Activated CD4-positive, CD25-positive, alpha-beta regulatory T cell (primary cell): ENCODE measurements around the gene BAIAP2L1.
"Not testable (repeated sequence)": the region's sequence is repeated elsewhere in the genome, so short reads cannot be mapped to it uniquely, and the experiment has no call there.

Source experiments
- DNase-seq, 4 experiments: peaks; one replicate each; lab custom pipeline; 2025; lab: John Stamatoyannopoulos, UW

BAIAP2L1 gene

DNA sequence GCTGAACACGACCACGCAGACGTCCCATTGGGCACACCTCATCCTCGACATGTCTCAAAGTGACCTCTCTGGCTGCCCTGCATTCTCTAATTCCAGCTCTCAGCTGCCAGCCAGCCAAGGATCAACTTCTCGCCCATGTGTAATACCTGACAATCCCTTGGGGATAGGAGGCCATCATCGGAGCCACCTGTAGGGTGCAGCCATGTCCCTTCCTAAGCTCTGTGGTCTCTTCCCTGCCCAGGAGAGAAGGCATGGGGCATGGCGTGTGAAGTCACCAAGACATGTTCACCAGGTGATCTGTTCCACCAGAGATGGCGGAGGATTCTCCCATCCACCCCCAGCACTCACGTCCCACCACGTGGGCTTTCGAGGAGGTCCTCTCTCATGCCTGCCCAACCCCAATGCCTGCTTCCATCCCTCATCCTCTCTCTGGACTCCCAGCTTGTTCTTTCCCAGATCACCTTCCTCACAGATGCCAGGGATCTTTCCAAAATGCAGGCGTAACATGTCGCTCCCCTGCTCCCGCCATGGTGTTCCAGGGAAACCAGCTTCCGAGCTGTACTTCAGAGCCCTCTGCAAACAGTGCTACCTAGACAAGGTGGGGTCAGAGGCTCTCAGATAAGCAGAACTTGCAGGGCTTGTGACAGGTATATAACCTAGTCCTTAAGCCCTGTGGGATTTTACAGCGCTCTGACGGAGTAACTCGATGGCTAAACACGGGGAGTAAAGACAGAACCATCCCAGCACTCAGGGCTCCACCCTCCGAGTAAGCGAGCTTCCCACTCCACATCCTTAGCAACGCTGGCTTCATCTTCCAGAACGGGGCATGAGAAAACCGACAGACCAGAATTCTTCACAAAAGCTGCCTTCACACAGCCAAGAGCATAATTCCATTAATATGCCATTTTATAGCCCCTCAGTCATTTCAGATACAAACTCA lies 78.3 kb downstream of the BAIAP2L1 start:
- no peak for DNase-seq

- no peak for DNase-seq
Observed at GRCh38 chr7:98321301-98321700, 79.6 kb downstream of the BAIAP2L1 start.

DNA sequence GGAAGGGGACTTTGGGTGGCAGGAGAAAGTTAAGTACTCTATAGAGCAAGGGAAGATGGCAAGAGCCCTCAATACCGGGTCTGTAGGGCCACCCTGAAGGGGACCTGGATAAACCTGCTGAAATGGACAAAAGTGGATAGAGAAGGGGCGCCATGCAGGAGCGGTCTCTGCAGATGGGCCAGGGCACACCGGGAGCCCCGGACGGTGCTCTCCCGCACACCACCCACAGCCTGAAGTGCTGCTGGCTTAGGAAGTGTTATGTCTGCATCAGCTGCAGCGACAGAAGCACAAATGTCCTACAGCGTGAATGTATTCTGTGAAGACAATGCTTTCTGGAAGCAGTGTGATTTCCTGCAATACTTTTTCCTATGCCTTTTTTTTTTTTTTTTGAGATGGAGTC lies 81.7 kb downstream of the BAIAP2L1 start:
- DNase-seq = no peak

GRCh38 chr7:98317366-98318040 lies 83.4 kb downstream of the BAIAP2L1 start:
- no peak for DNase-seq

DNA sequence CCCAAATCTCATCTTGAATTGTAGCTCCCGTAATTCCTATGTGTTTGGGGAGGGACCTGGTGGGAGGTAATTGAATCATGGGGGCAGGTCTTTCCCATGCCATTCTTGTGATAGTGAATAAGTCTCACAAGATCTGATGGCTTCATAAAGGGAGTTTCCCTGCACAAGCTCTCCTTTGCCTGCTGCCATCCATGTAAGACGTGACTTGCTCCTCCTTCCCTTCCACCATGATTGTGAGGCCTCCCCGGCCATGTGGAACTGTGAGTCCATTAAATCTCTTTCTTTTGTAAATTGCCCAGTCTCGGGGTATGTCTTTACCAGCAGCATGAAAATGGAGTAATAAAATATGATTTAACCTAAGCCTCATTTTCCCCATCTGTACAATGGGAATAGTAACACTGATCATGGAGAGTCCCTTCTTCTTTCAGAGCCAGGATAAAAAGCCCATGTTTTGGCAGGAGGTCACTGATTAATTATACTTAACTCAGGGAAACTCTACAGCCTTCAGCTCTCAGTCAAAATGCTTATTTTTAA lies 84.8 kb downstream of the BAIAP2L1 start:
- not testable (repeated sequence) for DNase-seq

DNA sequence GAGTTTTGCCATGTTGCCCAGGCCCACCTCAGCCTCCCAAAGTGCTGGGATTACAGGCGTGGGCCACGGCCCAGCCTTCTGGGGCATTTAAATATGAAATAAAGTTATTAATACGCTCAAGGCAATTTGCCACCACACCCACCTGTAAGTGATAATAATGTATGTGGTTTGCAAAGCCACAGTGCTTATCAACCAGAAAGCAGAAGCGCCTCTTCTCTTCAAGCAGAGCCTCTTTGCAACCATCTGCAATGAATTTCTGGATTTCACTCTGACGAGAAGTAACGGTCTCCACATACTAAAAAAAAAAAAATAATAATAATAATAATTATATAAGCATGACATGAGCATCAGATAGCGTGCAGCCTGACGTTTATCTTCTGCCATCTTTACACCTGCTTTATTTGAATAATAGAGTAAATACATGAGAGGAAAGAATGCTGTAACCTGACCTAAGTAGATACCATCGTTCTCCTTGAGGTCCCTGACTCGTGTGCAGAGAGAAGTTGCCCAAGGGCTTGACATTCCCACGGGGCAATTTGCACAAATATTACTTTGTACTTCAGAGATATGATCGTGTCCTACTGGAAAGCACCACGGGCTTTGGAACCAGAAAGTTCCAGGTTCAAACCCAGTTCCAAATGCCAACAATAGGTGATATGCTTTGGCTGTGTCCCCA lies 85.4 kb downstream of the BAIAP2L1 start:
- no peak for DNase-seq

DNA sequence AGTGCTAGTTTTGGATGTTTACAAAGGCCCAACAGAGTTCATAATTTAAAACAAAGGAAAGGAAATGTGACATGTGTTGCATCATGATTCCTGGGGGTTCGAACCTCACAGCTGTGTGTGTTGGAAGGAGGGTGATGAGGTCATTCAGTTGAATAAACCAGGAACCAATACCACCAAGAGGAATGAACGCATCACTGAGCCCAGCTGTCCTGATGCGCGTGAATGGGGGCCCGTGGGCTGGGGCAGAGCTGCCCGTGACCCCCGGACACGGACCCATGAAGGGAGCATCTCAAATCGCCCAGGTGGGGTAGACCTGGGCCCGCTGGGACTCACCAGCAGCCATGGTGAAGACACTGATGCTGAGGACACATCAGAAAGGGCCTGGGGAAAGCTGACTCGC lies 86.4 kb downstream of the BAIAP2L1 start:
- DNase-seq = no peak

- DNase-seq = no peak
Observed at GRCh38 chr7:98312201-98312600, 88.7 kb downstream of the BAIAP2L1 start.

GRCh38 chr7:98309566-98309965 lies 91.3 kb downstream of the BAIAP2L1 start:
- DNase-seq = no peak

GRCh38 chr7:98307971-98308466 lies 92.9 kb downstream of the BAIAP2L1 start:
- DNase-seq = no peak

DNA sequence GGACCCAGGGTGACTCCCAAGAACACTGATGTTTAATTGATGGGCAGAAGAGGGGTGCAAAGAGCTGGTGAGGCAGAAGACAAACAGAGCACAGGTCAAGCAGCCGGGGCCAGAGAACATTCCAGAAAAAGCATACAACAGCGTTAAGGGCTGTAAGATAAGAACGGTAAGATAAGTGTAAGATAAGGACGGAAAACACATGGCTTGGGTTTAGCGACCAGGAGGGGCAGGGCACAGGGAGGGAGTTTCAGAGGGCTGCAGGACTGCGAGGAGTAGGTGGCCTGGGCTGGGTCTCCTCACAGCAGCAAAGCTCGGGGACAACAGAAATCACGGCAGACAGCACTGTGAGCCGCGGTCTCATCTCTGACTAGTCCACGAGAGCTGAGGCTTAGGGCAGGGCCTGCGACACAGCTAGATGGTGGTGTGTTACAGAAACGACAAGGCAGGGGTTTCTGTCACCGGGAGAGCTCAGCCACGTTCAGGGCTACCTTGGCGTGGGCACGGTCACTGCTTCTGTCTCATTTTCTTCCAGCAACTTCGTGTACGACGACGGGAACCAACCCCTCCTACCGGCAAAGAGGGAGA lies 94.8 kb downstream of the BAIAP2L1 start:
- DNase-seq = no peak

GRCh38 chr7:98303906-98304305 lies 97.0 kb downstream of the BAIAP2L1 start:
- no peak for DNase-seq

DNA sequence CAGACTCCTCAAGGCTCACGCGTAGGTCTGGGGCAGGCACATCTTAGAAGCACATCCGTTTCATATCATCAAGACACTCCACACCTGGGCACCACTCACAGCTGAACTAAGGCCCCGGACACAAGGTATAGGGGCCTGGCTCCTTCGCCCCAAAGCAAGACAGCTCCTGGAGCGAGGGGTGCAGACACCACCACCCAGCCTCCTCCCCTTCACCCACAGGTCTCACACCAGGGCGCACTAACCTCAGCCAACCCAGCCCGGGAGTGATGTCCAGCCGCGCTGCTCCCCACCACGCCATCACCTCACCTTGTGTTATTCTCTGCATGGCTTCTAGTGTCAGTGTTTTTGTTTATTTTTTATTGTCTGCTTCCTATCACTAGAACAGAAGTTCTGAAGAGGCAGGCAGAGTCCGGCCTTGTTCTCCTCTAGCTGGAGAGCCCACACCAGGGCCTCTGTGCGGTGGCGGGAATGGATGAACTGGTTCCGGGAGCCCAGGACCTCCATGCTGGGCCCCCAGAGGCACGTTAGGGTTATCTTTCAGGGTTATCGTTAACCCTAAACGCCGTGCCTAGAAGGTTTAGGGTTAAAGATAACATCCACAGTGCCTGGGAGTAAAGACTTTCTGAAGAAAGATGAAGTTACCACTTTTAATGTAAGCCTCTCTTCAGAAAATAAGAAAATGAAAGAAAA lies 97.6 kb downstream of the BAIAP2L1 start:
- no peak for DNase-seq

- DNase-seq = no peak
Observed at GRCh38 chr7:98301693-98302470, 99.0 kb downstream of the BAIAP2L1 start.

DNA sequence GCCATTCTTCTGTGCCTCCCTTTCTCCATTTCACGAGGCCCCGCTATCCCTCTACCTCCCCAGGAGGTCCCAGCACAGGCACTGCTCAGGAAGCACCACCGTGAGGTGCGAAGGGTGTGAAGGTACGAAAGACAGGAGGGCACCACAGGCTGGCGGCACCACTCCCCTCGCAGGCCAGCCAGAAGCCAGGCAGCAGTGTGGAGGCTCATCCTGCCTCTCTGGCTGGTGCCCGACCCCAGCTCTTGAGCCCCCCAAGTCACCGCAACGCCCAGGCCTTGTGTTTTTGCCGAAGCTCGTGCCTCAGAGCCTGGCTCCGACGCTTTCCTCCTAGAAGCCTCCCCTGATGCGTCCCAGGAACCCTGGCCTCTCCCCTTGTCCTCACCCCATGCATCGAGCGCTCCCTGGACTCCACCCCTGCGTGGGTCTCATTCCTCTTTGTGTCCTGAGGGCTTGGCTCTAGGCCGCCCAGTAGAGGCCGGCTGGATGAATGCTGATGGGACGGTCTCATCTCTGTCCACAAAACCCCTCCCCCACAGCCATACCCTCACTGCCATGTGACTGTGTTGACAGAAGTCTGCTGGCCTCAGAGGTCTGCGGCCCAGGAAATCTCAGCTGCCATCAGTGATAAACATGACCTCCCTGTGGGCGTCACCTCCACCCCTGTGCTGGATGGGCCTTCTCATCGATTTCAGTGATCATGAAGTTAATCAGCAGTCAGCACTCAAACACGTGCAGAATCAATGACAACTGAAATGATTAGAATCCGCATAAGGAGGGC lies 100.1 kb downstream of the BAIAP2L1 start:
- no peak for DNase-seq

DNA sequence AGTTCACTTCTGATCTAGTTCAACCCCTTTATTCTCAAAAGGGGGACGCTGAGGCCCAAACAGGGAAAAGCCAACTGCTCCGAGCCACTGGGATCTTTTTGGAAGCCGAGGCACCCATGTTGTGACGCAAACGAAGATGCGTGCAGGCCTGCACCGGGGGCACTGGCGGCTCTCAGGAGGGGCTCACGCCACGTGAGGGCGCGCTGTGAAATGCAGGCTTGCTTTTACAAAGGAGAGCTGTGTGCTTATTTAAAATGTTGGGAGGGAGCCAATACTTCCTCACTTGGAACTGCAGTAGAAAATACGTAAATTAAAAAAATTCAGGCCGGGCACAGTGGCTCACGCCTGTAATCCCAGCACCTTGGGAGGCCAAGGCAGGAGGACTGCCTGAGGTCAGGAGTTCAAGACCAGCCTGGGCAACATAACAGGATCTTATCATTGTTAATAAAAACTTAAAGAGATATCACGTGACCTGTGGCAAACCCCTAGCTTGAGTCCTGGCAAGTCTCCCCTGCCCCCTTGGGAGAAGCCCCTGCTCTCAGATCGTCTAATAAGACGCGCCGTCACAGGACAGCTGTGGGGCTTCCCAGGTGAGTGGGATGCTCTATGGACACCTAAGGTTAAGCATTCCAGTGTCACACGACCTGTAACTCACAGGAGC lies 103.1 kb downstream of the BAIAP2L1 start:
- DNase-seq = no peak

GRCh38 chr7:98296833-98297232 lies 104.1 kb downstream of the BAIAP2L1 start:
- no peak for DNase-seq

DNA sequence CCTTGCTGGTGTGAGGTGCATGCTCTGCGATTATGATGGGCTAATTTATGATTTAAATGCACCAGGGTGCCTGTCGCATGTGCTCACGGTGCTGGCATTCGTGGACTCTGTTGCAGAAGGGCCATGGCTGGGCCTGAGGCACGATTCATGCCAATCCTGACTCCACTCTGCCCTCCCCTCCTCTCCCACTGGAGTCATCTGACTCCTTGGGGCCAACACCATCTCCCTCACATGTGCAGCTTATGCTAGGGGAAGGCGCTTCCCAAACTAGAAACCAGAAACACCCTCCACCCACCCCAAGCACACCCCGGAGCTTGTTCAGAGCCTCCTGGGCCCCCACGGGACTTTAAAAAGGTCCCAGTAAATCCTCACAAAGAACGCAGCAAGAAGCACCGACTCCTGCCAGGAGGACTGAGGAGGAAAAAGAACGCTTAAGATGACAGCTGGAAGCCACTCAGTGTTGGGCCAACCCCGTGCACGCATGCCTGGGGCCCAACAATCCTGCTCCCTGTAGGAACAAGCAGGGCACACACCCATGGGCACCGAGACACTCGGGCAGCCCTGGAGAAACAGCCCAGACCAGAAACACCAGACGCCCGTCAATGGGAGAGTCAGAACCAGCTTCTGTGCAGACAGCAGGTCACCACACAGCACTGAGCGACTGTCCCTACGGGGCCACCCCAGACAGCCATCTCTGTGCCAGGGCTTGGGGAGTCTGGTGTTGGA lies 105.3 kb downstream of the BAIAP2L1 start:
- DNase-seq = no peak
